Activated T-cell treated with anti-CD3 and anti-CD28 coated beads, Interleukin-2, amount 50 U/mL, for 72 hours (primary cell): ENCODE measurements around the gene HLTF. TPM values are rescaled to one million over a fixed set of nuclear protein-coding genes. Genes with fewer than 3 reads are reported as not detected.
"Not testable (repeated sequence)": the region's sequence is repeated elsewhere in the genome, so short reads cannot be mapped to it uniquely, and the experiment has no call there.

Experiments
- ATAC-seq, 2 donors: fragments of 150-1000 bp; cut with Tn5 transposase; replicated peaks in 1 of 2; 2 replicates each; pipeline ENCODE4 v1.10.0; 2021; ENCODE audit warnings: moderate library complexity in 2 of 2, mild to moderate bottlenecking in 1 of 2
- DNase-seq, 2 donors: peaks; one replicate each; pipeline ENCODE4 v3.0.0; 2021 to 2022; ENCODE audit warnings: mixed read lengths in 1 of 2
- H3K27ac Mint-ChIP-seq: one replicate; pipeline ENCODE4 v1.8.0; 2022; ENCODE audit warnings: mild to moderate bottlenecking, moderate library complexity, mixed read lengths
- H3K27me3 Mint-ChIP-seq: one replicate; pipeline ENCODE4 v1.8.0; 2022; ENCODE audit warnings: low read depth, mixed read lengths
- H3K36me3 Mint-ChIP-seq, 2 donors: one replicate each; pipeline ENCODE4 v1.8.0; 2022; ENCODE audit warnings: mixed read lengths in 2 of 2, mild to moderate bottlenecking in 1 of 2; ENCODE audit not compliant: insufficient read depth in 2 of 2
- H3K4me1 Mint-ChIP-seq: one replicate; pipeline ENCODE4 v1.8.0; 2022; ENCODE audit warnings: low read depth, mixed read lengths
- H3K4me3 Mint-ChIP-seq, 2 donors: one replicate each; pipeline ENCODE4 v1.8.0; 2022; ENCODE audit warnings: mild to moderate bottlenecking in 2 of 2, mixed read lengths in 2 of 2, moderate library complexity in 2 of 2
- H3K9me3 Mint-ChIP-seq, 2 donors: one replicate each; pipeline ENCODE4 v1.8.0; 2022; ENCODE audit warnings: mixed read lengths in 2 of 2
- total RNA-seq, 2 donors: library from RNA; stranded (reverse); gene quantifications; one replicate each; pipeline ENCODE4 v1.2.3, GENCODE V29; 2022

The HLTF gene
- total RNA-seq, 2 donors from 2014 or later: 28.0 to 31.9 TPM

- H3K36me3 Mint-ChIP-seq: no peaks in the 10 kb centered on the region
- H3K27ac Mint-ChIP-seq: no peak overlapping the region
- DNase-seq (no peak), ATAC-seq (no peak)
- no peaks in the 10 kb centered on the region for H3K4me1 Mint-ChIP-seq
- no peaks in the 10 kb centered on the region for H3K27me3 Mint-ChIP-seq
- no peaks in the 10 kb centered on the region for H3K9me3 Mint-ChIP-seq
- H3K4me3 Mint-ChIP-seq: no peak overlapping the region
These were observed 28.1 kb upstream of the HLTF start for GRCh38 chr3:149114458-149114857.

GRCh38 chr3:149104484-149104883, 18.2 kb upstream of the HLTF start:
- DNase-seq (no peak), ATAC-seq (no peak)
- Mint-ChIP-seq H3K36me3 (peaks cover 0 to 4% of the 10 kb centered on the region in 2 donors), H3K4me3 (no peak overlapping the region), H3K27ac (no peak overlapping the region), H3K27me3 (peaks cover 12% of the 10 kb centered on the region), H3K9me3 (peaks cover 2 to 8% of the 10 kb centered on the region in 2 donors), H3K4me1 (no peaks in the 10 kb centered on the region)

- Mint-ChIP-seq H3K4me1 (no peaks in the 10 kb centered on the region), H3K27ac (no peak overlapping the region), H3K27me3 (peaks cover 12% of the 10 kb centered on the region), H3K36me3 (peaks cover 0 to 4% of the 10 kb centered on the region in 2 donors), H3K9me3 (peaks cover 2 to 8% of the 10 kb centered on the region in 2 donors), H3K4me3 (no peak overlapping the region)
- DNase-seq (no peak), ATAC-seq (no peak)
These were observed 15.3 kb upstream of the HLTF start for GRCh38 chr3:149101641-149102040.

- Mint-ChIP-seq H3K36me3 (peaks cover 0 to 4% of the 10 kb centered on the region in 2 donors), H3K9me3 (peaks cover 2 to 6% of the 10 kb centered on the region in 2 donors), H3K27me3 (peaks cover 12% of the 10 kb centered on the region), H3K4me1 (no peaks in the 10 kb centered on the region), H3K27ac (no peak overlapping the region), H3K4me3 (no peak overlapping the region)
- DNase-seq (no peak), ATAC-seq (no peak)
These were observed 14.8 kb upstream of the HLTF start for GRCh38 chr3:149101154-149101553.

- H3K27ac Mint-ChIP-seq, H3K4me1 Mint-ChIP-seq, H3K36me3 Mint-ChIP-seq, ATAC-seq, H3K9me3 Mint-ChIP-seq, H3K4me3 Mint-ChIP-seq, DNase-seq: not testable (repeated sequence)
- H3K27me3 Mint-ChIP-seq: peaks cover 12% of the 10 kb centered on the region
These were observed 11.7 kb upstream of the HLTF start for GRCh38 chr3:149097987-149098386.

GRCh38 chr3:149095487-149095886, 9.2 kb upstream of the HLTF start:
- Mint-ChIP-seq H3K27ac (no peak overlapping the region), H3K36me3 (no peaks in the 10 kb centered on the region)
- ATAC-seq: no peak

GRCh38 chr3:149091983-149092382, 5.7 kb upstream of the HLTF start:
- Mint-ChIP-seq H3K4me3 (no peak overlapping the region), H3K36me3 (no peaks in the 10 kb centered on the region), H3K27ac (no peak overlapping the region), H3K4me1 (peaks cover 14% of the 10 kb centered on the region), H3K27me3 (no peaks in the 10 kb centered on the region), H3K9me3 (no peaks in the 10 kb centered on the region)
- ATAC-seq (no peak), DNase-seq (no peak)

More at GRCh38 chr3:149095487-149095886, 9.2 kb upstream of the HLTF start:
- Mint-ChIP-seq H3K4me3 (no peak overlapping the region), H3K9me3 (no peaks in the 10 kb centered on the region), H3K27me3 (no peaks in the 10 kb centered on the region), H3K4me1 (peaks cover 3% of the 10 kb centered on the region)
- DNase-seq: no peak

GRCh38 chr3:149090907-149091306, 4.6 kb upstream of the HLTF start:
- Mint-ChIP-seq H3K27ac (no peak overlapping the region), H3K27me3 (no peaks in the 10 kb centered on the region), H3K9me3 (no peaks in the 10 kb centered on the region), H3K4me3 (no peak overlapping the region), H3K36me3 (no peaks in the 10 kb centered on the region), H3K4me1 (peaks cover 19% of the 10 kb centered on the region)
- ATAC-seq (no peak), DNase-seq (no peak)

- Mint-ChIP-seq H3K9me3 (no peaks in the 10 kb centered on the region), H3K36me3 (no peaks in the 10 kb centered on the region), H3K4me1 (peaks cover 19% of the 10 kb centered on the region), H3K4me3 (no peak overlapping the region), H3K27me3 (no peaks in the 10 kb centered on the region), H3K27ac (no peak overlapping the region)
- ATAC-seq: no peak
- no peak for DNase-seq
These were observed 4.1 kb upstream of the HLTF start for GRCh38 chr3:149090461-149090860.

- Mint-ChIP-seq H3K27ac (no peak overlapping the region), H3K4me1 (peaks cover 27% of the 10 kb centered on the region), H3K36me3 (peaks cover 0 to 2% of the 10 kb centered on the region in 2 donors), H3K27me3 (no peaks in the 10 kb centered on the region), H3K9me3 (no peaks in the 10 kb centered on the region), H3K4me3 (no peak overlapping the region)
- DNase-seq (no peak), ATAC-seq (no peak)
These were observed 3.1 kb upstream of the HLTF start for GRCh38 chr3:149089395-149089794.

- peak overlapping the region; percentile 96 to 98 for H3K4me3 Mint-ChIP-seq
These were observed 875 bp upstream of the HLTF start for GRCh38 chr3:149087208-149087607.

GRCh38 chr3:149085828-149086231, 503 bp downstream of the HLTF start:
- H3K27me3 Mint-ChIP-seq: no peaks in the 10 kb centered on the region
- DNase-seq: peak; percentile 14 to 23
- ATAC-seq: peak; percentile 49 to 50
- H3K4me1 Mint-ChIP-seq: peaks cover 36% of the 10 kb centered on the region
- H3K9me3 Mint-ChIP-seq: no peaks in the 10 kb centered on the region
- peak overlapping the region; percentile 96 to 98 for H3K4me3 Mint-ChIP-seq
- peaks cover 2% of the 10 kb centered on the region in 2 donors for H3K36me3 Mint-ChIP-seq
- peak overlapping the region; percentile 37 for H3K27ac Mint-ChIP-seq

More at GRCh38 chr3:149087208-149087607, 875 bp upstream of the HLTF start:
- no peak overlapping the region for H3K27ac Mint-ChIP-seq
- no peaks in the 10 kb centered on the region for H3K27me3 Mint-ChIP-seq
- DNase-seq (no peak), ATAC-seq (no peak)
- peaks cover 36% of the 10 kb centered on the region for H3K4me1 Mint-ChIP-seq
- no peaks in the 10 kb centered on the region for H3K9me3 Mint-ChIP-seq
- peaks cover 2% of the 10 kb centered on the region in 2 donors for H3K36me3 Mint-ChIP-seq

- DNase-seq: no peak
- H3K4me3 Mint-ChIP-seq: no peak overlapping the region
- H3K27me3 Mint-ChIP-seq: no peaks in the 10 kb centered on the region
- ATAC-seq: no peak
- H3K4me1 Mint-ChIP-seq: peaks cover 21% of the 10 kb centered on the region
- no peaks in the 10 kb centered on the region for H3K9me3 Mint-ChIP-seq
- peak overlapping the region; percentile 42 for H3K27ac Mint-ChIP-seq
- peaks cover 2% of the 10 kb centered on the region in 2 donors for H3K36me3 Mint-ChIP-seq
These were observed 4.6 kb downstream of the HLTF start for GRCh38 chr3:149081772-149082171.

- no peak overlapping the region for H3K4me3 Mint-ChIP-seq
- no peak overlapping the region for H3K27ac Mint-ChIP-seq
- H3K9me3 Mint-ChIP-seq: no peaks in the 10 kb centered on the region
- H3K27me3 Mint-ChIP-seq: no peaks in the 10 kb centered on the region
- H3K4me1 Mint-ChIP-seq: peaks cover 17% of the 10 kb centered on the region
- peak in 1 of 2 donors; percentile 35 for ATAC-seq
- H3K36me3 Mint-ChIP-seq: peaks cover 2% of the 10 kb centered on the region in 2 donors
- no peak for DNase-seq
These were observed 5.6 kb downstream of the HLTF start for GRCh38 chr3:149080699-149081091.
